Stimulated activated CD4-positive, alpha-beta T cell treated with anti-CD3 and anti-CD28 coated beads, Interleukin-15, amount 100 ng/mL, for 48 hours (primary cell): ENCODE data around the gene KY.

Experiments used
- DNase-seq, 2 donors: peaks; one replicate each; pipeline ENCODE4 v3.0.0-alpha.2; 2020; ENCODE audit warnings: low read depth in 2 of 2

Gene KY

DNA sequence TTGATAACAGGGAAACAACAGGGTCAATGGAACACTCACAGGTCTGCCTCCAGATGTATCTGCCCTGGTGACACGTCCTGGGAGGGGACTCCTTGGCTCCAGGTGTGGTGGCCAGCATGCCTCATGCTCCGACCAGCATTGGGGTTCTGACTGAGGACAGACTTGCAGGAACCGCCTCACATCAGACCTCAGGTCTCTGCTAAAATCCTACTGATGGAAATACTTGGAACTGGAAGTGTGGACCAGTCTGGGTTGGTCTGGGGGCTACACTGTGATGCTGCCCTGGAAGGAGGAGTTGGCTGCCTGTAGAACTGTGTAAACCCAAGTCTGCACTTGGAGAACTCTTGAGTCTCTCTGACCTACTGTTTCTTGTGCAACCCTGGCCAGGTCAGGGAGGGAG, 17.1 kb upstream of the KY start:
- DNase-seq, result no peak

DNA sequence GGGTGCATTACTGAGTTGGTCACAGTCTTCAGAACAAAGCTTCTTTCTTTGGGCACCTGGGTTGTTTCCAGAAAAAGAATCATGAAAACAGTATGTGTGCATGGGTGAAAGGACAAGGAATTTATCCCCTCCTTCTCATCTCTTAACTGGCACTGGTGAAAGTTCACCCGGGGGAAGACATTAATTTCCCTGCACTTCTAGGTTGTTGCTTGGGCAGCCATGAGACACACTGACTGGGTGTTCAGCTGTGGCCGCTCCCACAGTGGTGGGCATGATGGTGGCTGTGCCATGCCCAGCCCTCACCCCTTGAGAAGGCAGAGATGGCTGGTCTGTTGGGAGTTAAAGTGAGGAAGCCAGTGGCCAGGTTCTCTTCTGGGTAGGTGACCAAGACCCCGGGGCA, 16.6 kb upstream of the KY start:
- no peak for DNase-seq

DNA sequence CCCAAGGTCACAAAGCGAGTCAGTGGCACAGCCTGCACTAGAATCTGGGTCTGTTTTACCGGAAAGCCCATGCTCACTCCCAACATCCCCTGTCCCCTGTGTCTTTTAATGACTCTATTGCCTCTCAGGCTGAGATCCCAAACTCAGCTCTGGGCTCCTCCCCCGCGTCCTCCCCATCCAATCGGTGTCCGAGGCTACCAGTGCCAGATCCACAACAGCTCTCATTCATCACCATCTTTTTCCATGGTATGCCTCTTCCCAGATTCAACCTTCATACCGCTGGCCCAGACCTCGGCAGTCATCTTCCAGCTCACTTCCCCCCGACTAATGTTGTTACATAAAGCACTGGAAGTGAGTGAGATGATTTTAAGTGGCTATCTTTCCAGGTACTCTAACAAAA, 16.1 kb upstream of the KY start:
- DNase-seq, result no peak

DNA sequence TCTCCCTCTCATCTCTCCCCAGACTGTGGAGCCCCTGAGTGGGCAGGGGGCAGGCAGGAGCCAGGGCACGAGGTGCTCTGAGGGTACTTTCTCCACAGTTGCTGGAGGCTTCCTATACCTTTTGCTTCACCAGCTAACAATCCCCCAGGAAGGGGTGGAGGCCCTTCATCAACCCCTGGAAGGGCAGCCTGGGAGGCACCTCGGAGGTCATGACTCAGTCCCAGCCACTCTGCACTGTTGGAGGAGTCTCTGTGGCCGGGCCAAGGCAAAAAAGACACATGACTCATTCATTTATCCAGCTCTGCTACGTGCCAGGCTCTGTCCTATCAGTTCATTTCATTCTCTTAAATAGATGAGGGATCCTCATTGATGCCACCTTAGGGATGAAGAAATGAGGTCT, 15.6 kb upstream of the KY start:
- no peak for DNase-seq

DNA sequence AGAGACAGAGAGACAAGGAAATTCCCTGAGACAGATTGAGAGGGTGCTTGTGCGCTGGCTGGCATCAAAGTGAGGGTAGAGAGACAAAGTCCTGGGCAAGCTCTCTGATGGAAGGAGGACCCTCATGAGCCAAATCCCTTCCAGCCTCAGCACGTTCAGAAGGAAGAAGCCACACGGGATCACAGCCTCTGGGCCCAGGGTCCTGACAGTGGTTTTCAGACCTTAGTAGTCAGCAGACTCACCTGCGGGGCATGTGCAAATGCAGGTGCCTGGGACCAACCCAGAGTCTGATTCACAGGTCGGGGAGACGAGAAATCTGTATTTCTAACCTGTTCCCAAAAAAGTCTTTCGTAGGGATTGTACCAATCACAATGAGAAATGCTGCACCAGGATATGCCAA, 15.2 kb upstream of the KY start:
- DNase-seq, result no peak

DNA sequence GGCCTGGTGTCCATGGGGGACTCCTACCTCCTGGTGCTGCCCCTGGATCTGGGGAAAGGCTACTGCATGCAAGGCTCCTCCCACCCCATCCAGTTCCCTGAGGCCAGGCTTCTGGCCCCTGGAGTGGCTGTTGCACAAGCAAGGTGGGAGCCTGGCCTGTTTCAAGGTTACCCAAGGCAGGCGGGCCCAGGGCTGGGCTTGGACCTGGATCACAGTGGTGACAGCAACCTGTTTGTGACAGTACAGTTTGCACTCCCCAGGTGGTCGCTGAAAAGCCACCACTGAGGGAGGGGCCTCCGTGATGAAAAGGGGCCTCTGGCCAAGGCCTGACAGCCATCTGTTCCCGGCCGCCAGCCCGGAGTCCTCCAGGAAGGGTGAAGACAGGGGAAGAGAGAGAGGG, 14.4 kb upstream of the KY start:
- DNase-seq, result no peak

DNA sequence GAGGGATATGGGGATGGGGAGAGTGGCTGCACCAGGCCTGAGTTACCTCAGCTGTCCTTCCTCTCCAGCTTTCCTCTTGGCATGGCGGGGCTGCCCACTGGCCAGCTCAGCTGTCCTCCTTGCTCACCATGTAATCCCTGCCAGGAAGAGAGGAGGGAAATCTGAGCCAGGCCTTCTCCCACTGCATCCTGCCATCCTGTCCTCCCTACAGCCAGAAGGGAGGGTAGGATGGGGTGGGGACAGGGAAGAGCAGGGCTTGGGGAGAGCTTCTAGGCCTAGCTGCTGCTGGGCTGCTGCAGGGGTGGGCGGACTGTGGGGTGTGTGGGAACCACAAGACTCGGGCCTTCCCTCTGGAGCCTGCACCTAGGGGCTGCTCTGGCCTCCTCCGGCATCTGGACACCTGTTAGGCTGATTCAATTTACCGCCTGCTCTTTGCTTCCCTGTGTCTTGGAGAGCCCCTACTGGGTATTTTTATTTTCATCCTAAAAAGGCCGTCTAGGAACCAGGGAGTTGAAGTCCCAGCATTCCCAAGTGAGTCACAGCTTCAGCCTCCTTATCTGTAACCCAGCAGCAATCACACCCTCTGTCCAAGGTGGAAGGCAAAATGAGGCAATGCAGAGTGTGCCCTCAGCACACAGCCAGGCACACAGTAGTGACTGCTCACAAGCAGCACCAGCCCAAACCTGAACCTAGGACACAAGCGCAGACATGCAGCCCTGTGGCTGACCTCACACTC, 13.1 kb upstream of the KY start:
- no peak for DNase-seq

DNA sequence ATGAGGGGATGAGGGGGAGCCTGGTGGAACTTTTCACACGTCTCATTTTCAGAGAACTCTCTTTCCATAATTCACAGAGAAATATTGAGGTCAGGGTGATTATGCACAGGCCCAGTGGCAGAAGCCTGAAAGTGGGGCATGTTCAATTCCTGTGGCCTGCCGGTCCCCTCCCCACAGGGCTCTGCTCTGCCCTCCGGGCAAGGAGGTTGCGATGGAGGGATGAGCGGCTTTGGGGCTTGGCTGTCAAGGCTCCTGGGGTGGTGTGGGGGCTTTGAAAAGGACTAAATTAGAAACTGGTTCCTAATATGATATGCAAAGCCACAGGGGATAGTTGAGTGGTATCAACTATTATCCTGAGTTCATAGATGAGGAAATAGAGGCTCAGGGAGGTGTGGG, 9.2 kb upstream of the KY start:
- DNase-seq, result no peak

DNA sequence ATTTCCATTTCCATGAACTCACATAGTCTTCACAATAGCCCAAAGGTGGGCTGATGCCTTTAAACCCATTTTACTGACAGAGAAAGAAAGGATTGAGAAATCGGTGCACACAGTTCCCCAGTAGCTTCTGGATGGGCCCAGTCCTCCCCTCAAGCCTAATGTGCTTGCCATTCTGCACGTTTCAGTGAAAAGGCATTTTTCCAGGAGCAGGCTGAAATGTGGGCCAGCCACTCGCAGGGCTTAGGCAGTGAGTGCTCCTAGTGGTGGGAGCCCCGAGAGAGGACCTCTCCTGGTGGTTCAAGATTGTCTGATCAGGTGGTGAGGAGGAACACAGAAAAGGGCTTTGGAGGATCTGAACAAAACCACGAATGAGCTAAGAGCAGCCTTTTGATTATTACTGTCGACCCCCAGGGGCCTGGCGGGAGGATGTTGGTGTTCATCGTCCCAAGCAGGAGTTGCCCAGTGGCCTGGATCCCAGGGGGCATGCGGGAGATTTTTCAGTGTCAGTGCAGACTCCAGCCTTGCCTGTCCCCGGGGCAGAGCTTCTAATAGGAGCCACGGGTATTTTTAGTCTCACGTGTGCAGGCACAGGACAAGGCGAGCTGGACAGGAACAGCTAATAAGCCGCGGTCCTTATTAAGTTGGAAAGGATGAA, 8.7 kb upstream of the KY start:
- no peak for DNase-seq

DNA sequence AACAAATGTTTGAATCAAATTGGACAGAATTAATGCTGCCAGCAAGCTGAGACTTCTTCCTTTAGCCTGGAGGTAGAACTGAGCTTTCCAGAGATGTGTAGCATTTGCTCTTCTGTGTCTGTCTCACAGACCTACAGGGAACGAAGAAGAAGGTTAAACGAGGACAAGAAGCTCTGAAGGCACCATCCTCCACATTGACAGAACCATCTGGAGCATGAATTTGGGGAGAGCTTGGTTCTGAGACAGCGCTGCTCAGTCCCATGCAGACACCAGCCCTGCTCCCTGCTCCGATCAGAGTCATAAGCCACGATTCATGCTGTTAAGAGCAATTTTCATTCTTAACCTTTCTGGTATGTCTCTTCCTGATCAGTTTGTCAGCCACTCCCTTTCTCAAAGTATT, 7.7 kb upstream of the KY start:
- DNase-seq, result no peak

DNA sequence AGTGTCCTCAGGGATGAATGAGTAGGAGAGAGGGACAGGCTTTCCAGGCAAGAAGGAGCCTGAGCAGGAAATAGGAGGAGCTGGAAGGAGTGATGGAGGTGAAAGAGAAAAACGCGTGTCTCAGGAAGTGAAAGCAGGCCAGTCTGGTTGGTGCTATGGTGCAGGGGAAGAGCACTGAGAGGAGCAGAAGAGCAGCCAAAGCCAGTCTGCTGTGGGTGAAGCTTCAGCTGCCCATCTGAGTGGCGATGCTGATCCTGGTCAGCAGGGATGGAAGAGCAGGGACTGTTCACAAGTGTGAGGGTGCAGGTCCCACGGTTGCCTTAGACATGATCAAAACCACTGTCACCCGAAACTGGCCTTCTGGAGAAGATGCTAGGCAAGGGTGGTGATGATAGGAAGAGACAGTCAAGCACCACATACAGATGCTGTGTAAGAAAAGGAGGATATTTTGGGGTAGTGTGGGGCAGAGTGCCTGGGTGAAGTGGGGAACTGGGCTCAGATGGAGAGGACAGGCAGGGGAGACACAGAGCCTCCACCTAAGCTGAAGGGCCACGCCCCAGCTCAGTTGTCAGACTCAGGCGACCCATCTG, 5.5 kb upstream of the KY start:
- no peak for DNase-seq

DNA sequence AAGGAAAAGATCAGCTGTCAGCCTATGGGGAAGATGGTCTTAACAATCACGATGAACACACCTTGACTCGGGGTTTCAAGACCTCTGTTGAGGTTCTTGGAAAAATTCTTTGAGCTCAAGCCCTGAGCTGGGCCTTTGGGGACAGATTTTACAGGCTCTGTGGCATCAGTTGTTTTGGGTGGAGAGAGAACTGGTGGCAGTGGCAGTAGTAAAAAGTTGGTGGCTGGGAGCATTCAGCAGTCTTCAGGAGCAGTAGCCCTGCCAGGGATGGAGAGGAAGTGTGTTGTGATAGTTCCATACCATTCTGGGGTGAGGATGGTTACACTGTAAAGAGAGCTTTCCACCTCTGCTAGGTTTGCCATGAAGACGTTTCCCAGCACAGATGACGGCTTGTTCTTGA, 4.9 kb upstream of the KY start:
- DNase-seq, result no peak

DNA sequence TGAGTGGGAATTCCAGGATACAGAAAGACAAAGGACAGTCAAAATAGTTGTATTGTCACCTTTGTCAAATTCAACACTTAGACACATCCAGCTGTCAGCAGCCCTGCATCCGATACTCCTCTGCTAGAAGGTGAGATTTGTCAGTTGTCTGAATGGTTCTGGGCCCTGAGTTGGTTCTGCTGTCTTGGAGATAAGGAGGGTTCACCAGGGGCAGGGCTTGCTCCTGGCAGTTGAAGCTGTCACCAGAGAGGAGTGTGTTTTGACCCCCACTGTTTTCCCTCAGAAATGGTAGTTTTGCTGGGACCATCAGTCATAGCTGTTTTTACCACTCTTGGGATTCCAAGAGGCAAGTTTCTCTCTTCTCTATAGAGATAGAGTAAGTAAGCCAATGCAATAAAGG, 3.2 kb upstream of the KY start:
- DNase-seq, result no peak

DNA sequence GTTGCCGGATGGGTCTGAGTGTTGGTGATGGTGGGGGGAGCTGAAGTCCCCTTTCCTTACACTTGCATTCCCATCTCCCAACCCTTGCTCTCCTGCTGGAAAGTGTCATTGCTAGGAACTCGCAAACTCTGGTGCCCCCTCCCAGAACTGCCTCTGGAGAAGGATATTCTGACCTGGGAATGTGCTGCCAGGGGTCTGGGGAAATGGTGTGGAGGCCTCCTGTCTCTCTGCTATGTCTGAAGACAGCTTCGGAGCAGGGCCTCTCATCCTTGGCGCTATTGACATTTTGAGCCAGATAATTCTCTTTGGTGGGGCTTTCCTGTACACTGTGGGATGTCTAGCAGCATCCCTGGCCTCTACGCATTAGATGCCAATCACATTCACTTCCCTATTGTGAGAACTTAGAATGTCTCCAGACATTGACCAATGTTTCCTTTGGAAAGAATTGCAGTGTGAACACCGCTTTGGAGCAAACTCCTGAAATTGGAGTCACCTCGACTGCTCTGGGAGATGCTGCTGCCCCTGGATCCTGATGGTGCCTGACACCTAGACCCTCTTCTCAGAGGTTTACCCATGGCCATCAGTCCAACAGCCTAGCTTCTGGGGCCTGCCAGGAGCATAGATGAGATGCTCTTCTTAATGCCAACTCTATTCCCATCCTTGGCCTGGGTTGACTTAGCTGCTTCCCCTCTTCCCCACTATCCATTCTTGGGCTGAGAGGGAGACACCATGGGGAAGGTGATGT, 2.2 kb upstream of the KY start:
- DNase-seq, result no peak

DNA sequence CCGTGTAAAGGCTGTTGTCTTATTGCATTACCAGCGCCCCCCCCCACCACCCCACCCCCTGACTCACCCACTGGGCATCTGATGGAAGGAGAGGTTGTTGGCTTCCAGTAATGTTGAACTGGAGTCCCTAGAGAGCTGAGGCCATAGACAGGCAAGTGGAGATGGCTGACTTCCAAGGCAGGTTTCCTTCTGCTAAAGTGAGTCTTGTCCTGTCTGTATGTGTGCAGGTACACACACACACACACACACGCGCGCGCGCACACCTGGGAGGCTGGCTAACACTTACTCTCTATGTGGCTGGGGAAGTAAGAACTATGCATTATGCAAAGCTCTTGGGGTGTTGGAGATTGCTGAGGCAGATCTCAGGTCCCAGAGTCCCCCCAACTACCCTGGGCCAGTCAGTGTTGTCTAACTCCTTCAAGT, 1.6 kb upstream of the KY start:
- no peak for DNase-seq

DNA sequence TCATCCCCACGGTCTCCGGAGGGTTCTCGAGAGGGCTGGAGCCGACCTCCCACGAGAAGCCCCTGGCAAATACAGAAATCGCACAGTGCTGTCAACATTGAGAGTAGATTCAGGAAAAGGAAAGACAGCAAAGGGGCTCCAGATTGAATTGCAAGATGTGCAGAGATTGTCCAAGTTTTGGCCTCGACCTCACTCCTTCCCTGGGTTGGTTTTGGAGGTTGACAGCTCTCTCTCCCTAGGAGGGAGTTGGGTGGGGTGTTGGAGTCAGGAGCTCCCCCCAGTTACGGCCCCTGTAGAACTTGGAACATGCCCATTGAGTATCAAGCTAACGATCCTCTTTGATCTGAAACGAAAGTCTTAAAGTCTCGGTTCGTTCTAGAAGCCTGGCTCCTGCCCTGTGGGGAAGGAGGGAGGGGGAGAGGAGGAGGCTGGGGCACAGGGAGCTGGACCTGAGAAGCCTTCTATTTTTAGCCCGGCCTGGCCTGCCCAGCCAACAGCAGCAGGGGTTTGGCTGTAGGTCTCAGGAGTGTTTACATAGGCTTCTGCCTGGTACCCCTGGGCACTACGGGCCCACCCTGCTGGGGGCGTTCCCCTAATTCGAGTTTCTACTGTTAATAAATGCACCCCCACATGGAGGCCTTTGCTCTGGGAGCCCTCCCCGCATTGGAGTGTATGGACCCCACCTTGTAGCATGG, 672 bp upstream of the KY start:
- DNase-seq, result no peak

DNA sequence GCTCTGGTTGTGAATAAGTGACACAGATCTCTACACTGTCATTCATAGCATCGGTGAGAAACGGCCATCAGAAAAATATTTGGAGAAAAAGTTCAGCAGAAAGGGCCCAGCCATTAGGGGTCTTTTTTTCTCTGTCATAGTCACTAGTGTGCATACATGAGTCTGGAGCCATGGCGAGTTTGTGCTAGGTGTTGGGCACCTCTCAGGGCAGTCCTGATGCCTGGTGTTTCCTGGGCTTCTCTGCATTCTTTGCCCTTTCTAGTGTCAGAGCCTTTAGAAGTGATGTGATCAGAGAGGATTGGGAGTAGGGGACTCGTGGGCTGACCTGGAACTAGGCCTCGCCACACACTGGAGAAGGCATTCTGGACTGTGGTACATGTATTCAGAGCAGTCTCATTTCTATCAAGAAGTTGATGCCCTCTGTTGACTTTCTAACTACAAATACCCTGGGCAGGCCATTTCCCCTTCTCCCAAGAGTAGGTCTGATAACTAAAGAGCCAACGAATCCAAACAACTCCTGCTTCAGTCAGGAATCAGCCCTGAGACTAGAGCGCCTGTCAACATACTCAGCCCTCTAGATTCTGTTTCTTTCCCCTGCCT, 1.6 kb downstream of the KY start:
- no peak for DNase-seq

DNA sequence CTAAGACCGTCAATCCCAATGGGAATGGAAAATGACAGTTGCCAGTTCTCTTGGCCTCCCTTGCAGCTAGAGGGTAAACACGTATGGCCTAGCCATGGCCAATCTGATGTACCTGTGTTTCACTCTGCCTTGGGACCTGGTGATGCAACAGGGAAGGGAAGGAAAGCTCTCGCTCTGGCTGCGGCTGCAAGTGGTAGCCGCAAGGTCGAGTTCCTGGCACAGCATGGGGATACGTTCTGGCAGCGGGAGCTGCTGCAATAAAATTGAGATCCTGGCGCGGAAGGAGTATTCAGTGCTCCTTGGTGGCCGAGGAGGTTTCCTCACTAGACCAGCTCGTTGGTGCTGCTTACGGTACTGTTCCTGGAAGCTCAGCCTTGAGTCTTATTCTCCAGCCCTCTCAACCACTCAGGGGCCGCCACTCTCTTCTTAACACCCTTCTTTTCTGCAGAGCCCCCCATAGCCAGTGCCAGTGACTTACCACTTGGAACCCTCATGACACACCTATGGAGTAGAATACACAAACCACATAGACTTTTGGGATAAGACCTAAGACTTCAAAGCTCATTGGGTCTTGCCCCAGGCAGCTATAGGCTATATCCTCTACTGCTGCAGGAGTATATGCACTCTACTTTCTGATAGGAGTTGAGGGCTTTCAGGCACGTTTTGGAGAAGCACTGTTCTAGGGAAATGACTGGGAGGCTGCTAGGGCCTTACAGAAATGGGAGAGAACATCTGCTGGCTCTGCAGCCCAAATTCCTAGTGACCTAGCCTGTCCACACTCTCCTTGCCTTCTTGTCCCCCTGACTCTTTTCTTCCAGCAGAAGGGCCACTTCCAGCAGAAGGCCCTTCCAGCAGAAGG, 2.7 kb downstream of the KY start:
- no peak for DNase-seq

DNA sequence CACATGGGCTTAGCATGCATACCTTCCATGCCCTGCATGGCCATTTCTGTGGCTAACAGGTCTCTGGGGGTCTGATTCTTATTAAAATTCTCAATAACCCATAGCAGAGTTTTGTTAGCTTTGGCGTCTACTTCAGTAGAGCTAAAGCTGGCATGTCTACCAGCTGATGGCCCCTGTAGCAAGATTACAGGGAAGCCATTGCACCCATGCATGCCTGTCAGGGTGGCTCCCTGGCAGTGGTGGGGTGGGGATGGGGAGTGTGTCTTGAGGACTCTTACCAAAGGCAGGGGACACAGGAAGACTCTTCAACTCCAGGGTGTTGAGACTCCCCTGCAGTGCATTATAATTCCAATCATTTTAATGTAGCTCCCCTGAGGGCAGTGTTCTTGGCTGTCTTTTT, 4.7 kb downstream of the KY start:
- no peak for DNase-seq

DNA sequence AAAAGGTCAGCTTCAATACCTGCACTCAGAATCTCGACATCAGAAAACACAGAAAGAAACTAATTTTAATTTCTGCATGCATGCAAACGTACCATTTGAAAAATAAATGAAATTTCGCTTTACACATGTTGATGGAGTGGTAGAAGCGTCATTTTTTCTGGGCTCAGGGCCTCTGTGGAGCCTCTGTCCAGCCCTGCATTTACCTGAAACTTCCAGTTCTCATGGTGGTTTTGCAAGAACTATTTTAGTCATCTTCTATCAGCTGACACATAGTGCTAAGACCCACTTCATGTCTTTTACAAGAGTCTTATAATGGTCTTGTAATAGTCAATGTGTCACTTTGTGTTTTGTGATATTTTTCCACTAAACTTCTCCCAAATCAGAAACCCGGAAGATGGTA, 5.3 kb downstream of the KY start:
- no peak for DNase-seq
